Panc1 (cell line): Measurements from ENCODE around the gene COLEC11. TPM values are rescaled to one million over a fixed set of nuclear protein-coding genes. Genes with fewer than 3 reads are reported as not detected.

ENCODE experiments used
- ATAC-seq: fragments of 200-7000 bp; cut with Tn5 transposase; 2 replicates; pipeline ENCODE4 v1.9.1; 2020; ENCODE audit warnings: mild to moderate bottlenecking, moderate library complexity
- BruUV-seq: library from RNA; stranded (reverse); fragments of 400-500 nt; replicated peaks from 2 replicates; lab custom pipeline; 2021; lab: Mats Ljungman, UMichigan
- CTCF ChIA-PET: fragments of 300-600 bp; sonication (Branson Sonifier 250); formaldehyde crosslinking; loops from one replicate; lab custom pipeline; 2022; ENCODE audit warnings: antibody characterized with exemption; lab: Charles Lee
- POLR2A ChIA-PET: fragments of 300-600 bp; sonication (Branson Sonifier 250); formaldehyde crosslinking; loops from one replicate; lab custom pipeline; 2022; ENCODE audit warnings: antibody characterized with exemption; lab: Charles Lee
- DNase-seq: peaks from one replicate; pipeline ENCODE4 v3.0.0-alpha.2; 2010; ENCODE audit warnings: low read depth, low spot score
- H3K27ac ChIP-seq: 2 replicates; pipeline ENCODE4 v1.5.1; 2011; ENCODE audit warnings: mild to moderate bottlenecking, low read length, inconsistent platforms
- H3K27me3 ChIP-seq: fragments of 200-500 bp; sonication (Bioruptor generic); 2 replicates; pipeline ENCODE4 v1.6.0; 2014; ENCODE audit warnings: low read length, inconsistent platforms; ENCODE audit not compliant: control insufficient read depth, insufficient read depth
- H3K36me3 ChIP-seq: fragments of 200-500 bp; sonication (Bioruptor generic); 2 replicates; pipeline ENCODE4 v1.5.1; 2014; ENCODE audit warnings: inconsistent platforms, mild to moderate bottlenecking, low read length, moderate library complexity; ENCODE audit not compliant: control insufficient read depth, insufficient read depth
- H3K4me1 ChIP-seq: 2 replicates; pipeline ENCODE4 v1.5.1; 2011; ENCODE audit warnings: inconsistent platforms, mild to moderate bottlenecking, low read length, moderate library complexity; ENCODE audit not compliant: control insufficient read depth, insufficient read depth
- H3K4me3 ChIP-seq, 2 experiments: 2 replicates each; pipeline ENCODE4 v1.5.1; 2011 to 2012; ENCODE audit warnings: low read depth in 2 of 2, low read length in 2 of 2, mild to moderate bottlenecking in 2 of 2, inconsistent platforms in 1 of 2, moderate library complexity in 1 of 2
- H3K9me3 ChIP-seq: fragments of 200-500 bp; sonication (Bioruptor generic); 2 replicates; pipeline ENCODE4 v1.5.1; 2014; ENCODE audit warnings: low read depth, mild to moderate bottlenecking, inconsistent platforms, low read length, moderate library complexity; ENCODE audit not compliant: control insufficient read depth, insufficient read depth
- CTCF ChIP-seq: fragments of 450-650 bp; IDR thresholded peaks from 2 replicates; pipeline ENCODE4 v1.5.1; 2017; ENCODE audit warnings: mild to moderate bottlenecking
- POLR2AphosphoS5 ChIP-seq: IDR thresholded peaks from 2 replicates; pipeline ENCODE4 v1.6.1; 2012; ENCODE audit warnings: mild to moderate bottlenecking, low read depth, low read length, moderate library complexity
- REST ChIP-seq, 2 experiments: IDR thresholded peaks; 2 replicates each; pipeline ENCODE4 v1.6.1; 2011 to 2012; ENCODE audit warnings: low read depth in 2 of 2, control low read depth in 1 of 2, low read length in 1 of 2, mild to moderate bottlenecking in 1 of 2, moderate library complexity in 1 of 2; ENCODE audit not compliant: insufficient read depth in 1 of 2
- SIN3A ChIP-seq: IDR thresholded peaks from 2 replicates; pipeline ENCODE4 v1.6.1; 2012; ENCODE audit warnings: low read depth, mild to moderate bottlenecking, low read length, moderate library complexity, borderline replicate concordance; ENCODE audit not compliant: insufficient read depth
- TCF7L2 ChIP-seq: IDR thresholded peaks from 2 replicates; pipeline ENCODE4 v1.6.1; 2011; ENCODE audit warnings: mild to moderate bottlenecking, low read depth, low read length, inconsistent platforms
- in situ Hi-C: cut with HindIII; loops from 2 replicates; pipeline ENCODE4 v1.10.0; 2016; ENCODE audit warnings: low sequenced_read_pairs, low pct_unique_long_range_greater_than_20kb
- intact Hi-C: fragments of 100-400 bp; cut with micrococcal nuclease; formaldehyde crosslinking; loops from one replicate; pipeline ENCODE4 v1.10.0; 2022; ENCODE audit not compliant: unreplicated experiment
- total RNA-seq: library from RNA; stranded (reverse); gene quantifications from one replicate; pipeline ENCODE4 v1.2.1, GENCODE V29; 2021; ENCODE audit not compliant: unreplicated experiment

Gene COLEC11
- total RNA-seq, 1 experiment from 2014 or later, result 0.31 TPM

- TF ChIP-seq CTCF (no peak), TCF7L2 (no peak), POLR2AphosphoS5 (no peak), SIN3A (no peak), REST (IDR thresholded peaks at IDR 0.05; ENCODE audit: insufficient read depth in 1 of 2, low read depth in 2 of 2, low read length in 1 of 2) (no peak)
- DNase-seq (no peak), ATAC-seq (no peak)
- Histone ChIP-seq H3K36me3 (no peaks in the 10 kb centered on the region), H3K4me1 (no peaks in the 10 kb centered on the region), H3K9me3 (no peaks in the 10 kb centered on the region), H3K27me3 (peaks cover 4% of the 10 kb centered on the region; the same call in 1 of the 2 replicates), H3K4me3 (no peak overlapping the region), H3K27ac (no peak overlapping the region)
- in situ Hi-C loops, result no loop called here
- no TSS peak for BruUV-seq
- POLR2A ChIA-PET, result no interaction called here
- CTCF ChIA-PET, result no interaction called here
- intact Hi-C loops, result no loop called here
Observed at GRCh38 chr2:3641181-3641580, 46.3 kb downstream of the COLEC11 start.

GRCh38 chr2:3641841-3642421 lies 47.0 kb downstream of the COLEC11 start:
- no peak overlapping the region for H3K27ac ChIP-seq
- 0 out of 2 replicates have a peak, but pooled peaks have one; percentile 26 for ATAC-seq
- ChIA-PET POLR2A (no interaction called here), CTCF (interaction anchor here (0.8 kb wide), 1 partner anchor 55 kb away, joined by 6 read pairs; no protein-coding TSS in a partner anchor)
- in situ Hi-C loops, result no loop called here
- no peaks in the 10 kb centered on the region for H3K4me1 ChIP-seq
- H3K9me3 ChIP-seq, result no peaks in the 10 kb centered on the region
- H3K4me3 ChIP-seq, result no peak overlapping the region
- TF ChIP-seq TCF7L2 (no peak), CTCF (no peak), REST (IDR thresholded peaks at IDR 0.05; ENCODE audit: insufficient read depth in 1 of 2, low read depth in 2 of 2, low read length in 1 of 2) (no peak), POLR2AphosphoS5 (no peak), SIN3A (no peak)
- H3K27me3 ChIP-seq, result peaks cover 4% of the 10 kb centered on the region; the same call in 1 of the 2 replicates
- DNase-seq, result no peak
- no TSS peak for BruUV-seq
- no peaks in the 10 kb centered on the region for H3K36me3 ChIP-seq
- intact Hi-C loops, result no loop called here
